AG04449 (cell line): ENCODE measurements around the gene AKAP1.

Experiments
- CTCF ChIA-PET: fragments of 350-600 bp; formaldehyde crosslinking; extraction: SDS; loops from one replicate; lab custom pipeline; 2021; ENCODE audit warnings: antibody characterized with exemption; lab: Yijun Ruan, JAX
- POLR2A ChIA-PET: fragments of 400-600, 350-600 bp; formaldehyde crosslinking; extraction: SDS; loops from one replicate; lab custom pipeline; 2020; ENCODE audit warnings: antibody characterized with exemption, inconsistent platforms; lab: Yijun Ruan, JAX
- DNase-seq: peaks from one replicate; pipeline ENCODE4 v3.0.0-alpha.2; 2010; ENCODE audit warnings: low read depth, low spot score
- H3K4me3 ChIP-seq: 2 replicates; pipeline ENCODE4 v1.5.1; 2011; ENCODE audit warnings: low read depth, mild to moderate bottlenecking, control low read depth, low read length
- CTCF ChIP-seq: IDR thresholded peaks from one replicate; pipeline ENCODE4 v1.5.1; 2011; ENCODE audit warnings: mild to moderate bottlenecking, moderate library complexity, low read length, control low read depth, inconsistent platforms; ENCODE audit not compliant: insufficient read depth; ENCODE audit errors: missing control alignments

Gene AKAP1

DNA sequence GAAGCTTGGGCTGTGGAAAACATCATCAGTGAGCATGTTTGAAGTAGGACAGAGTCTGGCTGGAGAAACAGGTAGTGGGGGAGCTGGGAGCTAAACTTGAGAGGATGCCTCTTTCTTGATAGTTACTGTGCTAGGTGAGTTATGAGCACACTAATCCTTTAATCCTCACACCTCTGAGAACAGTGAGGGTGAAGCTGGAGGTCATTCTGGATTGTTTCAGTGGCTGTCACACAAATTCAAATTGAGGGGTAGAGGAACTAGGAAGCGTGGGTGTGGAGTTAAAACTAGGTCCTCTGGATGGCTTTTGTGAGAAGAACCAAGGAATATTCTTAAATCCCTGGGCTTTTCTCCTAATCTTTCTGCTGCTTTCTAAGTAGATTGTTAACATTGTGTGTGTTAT lies 3.3 kb downstream of the AKAP1 start:
- no peak for DNase-seq
- CTCF ChIA-PET = interaction anchor here (1.4 to 1.9 kb wide), 3 partner anchors 10 to 33 kb away, joined by 3 to 6 read pairs (median 5); no protein-coding TSS in a partner anchor
- TF ChIP-seq CTCF = no peak
- POLR2A ChIA-PET = no interaction called here
- no peak overlapping the region for H3K4me3 ChIP-seq

DNA sequence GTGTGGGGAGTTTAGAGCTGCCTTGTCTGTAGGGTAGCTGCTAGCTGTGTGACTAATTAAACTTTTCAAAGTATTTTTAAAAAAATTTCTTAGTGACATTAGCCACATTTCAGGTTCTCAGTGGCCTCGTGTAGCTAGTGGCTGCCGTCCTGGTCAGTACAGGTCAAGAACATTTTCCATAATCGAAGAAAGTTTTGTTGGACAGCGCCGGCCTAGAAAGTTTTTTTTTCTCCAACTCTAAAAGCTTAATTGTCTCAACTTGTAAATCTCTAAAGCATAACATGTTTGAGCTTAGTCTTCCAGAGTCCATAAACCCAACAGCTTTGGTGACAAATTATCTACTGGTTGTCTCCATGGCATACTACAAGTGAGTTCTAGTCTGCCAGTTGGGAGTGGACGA lies 4.3 kb downstream of the AKAP1 start:
- H3K4me3 ChIP-seq = no peak overlapping the region
- ChIA-PET POLR2A (no interaction called here), CTCF (interaction anchor here (1.6 kb wide), 1 partner anchor 9 kb away, joined by 5 read pairs; no protein-coding TSS in a partner anchor)
- no peak for DNase-seq
- TF ChIP-seq CTCF = no peak

- POLR2A ChIA-PET = no interaction called here
- TF ChIP-seq CTCF = no peak
- DNase-seq = no peak
- CTCF ChIA-PET = no interaction called here
- H3K4me3 ChIP-seq = no peak overlapping the region
Measured at GRCh38 chr17:57090560-57091185, 5.6 kb downstream of the AKAP1 start.

DNA sequence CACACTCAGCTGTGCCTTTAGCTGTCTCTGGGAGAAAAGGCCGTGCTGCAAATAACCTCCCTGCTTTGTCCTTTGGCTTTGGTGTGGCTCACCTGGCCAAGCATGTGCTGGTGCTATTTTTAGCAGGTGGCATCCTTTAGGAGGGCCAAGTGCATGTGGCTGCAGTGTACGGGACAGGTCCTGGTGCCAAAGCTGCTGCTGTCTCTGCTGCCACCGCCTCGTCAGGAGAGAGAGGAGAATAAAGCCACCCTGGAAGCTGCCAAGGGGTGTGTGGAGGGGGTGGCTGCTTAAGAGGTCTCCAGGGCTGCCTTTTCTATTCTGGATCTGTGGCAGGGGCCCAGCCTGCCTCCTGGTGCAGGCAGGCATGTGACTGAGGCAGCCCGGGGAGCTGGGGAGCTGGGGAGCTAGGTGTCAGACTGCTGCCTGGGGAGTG lies 6.2 kb downstream of the AKAP1 start:
- POLR2A ChIA-PET = no interaction called here
- CTCF ChIA-PET = no interaction called here
- no peak overlapping the region for H3K4me3 ChIP-seq
- TF ChIP-seq CTCF = no peak
- no peak for DNase-seq

GRCh38 chr17:57092171-57092570 lies 7.1 kb downstream of the AKAP1 start:
- no peak for TF ChIP-seq CTCF
- ChIA-PET CTCF (no interaction called here), POLR2A (no interaction called here)
- no peak for DNase-seq
- no peak overlapping the region for H3K4me3 ChIP-seq

GRCh38 chr17:57092779-57093178 lies 7.7 kb downstream of the AKAP1 start:
- H3K4me3 ChIP-seq = no peak overlapping the region
- no peak for DNase-seq
- ChIA-PET POLR2A (no interaction called here), CTCF (interaction anchor here (1.7 kb wide), 1 partner anchor 8 kb away, joined by 7 read pairs; the partner anchor contains the start of gene AKAP1)
- no peak for TF ChIP-seq CTCF
